DND-41 (cell line): ENCODE data around the gene PBX3.

Source experiments
- ATAC-seq: fragments of 200-7000 bp; cut with Tn5 transposase; 3 replicates; pipeline ENCODE4 v1.9.1; 2021; ENCODE audit warnings: low read depth; ENCODE audit not compliant: insufficient read depth
- DNase-seq: peaks from one replicate; pipeline ENCODE4 v3.0.0-alpha.2; 2020
- H2AFZ ChIP-seq: 2 replicates; pipeline ENCODE4 v1.6.0; 2012; ENCODE audit warnings: low read depth, low read length
- H3K27ac ChIP-seq: 2 replicates; pipeline ENCODE4 v1.5.1; 2012; ENCODE audit warnings: low read length, inconsistent platforms
- H3K27me3 ChIP-seq: fragments of 200-600 bp; sonication (generic); 2 replicates; pipeline ENCODE4 v1.6.0; 2012; ENCODE audit warnings: low read length, mild to moderate bottlenecking, inconsistent platforms; ENCODE audit not compliant: insufficient read depth, poor library complexity
- H3K36me3 ChIP-seq: 2 replicates; pipeline ENCODE4 v1.5.1; 2012; ENCODE audit warnings: low read length, inconsistent platforms; ENCODE audit not compliant: insufficient read depth
- H3K4me1 ChIP-seq: 2 replicates; pipeline ENCODE4 v1.5.1; 2012; ENCODE audit warnings: mild to moderate bottlenecking, low read length; ENCODE audit not compliant: insufficient read depth
- H3K4me2 ChIP-seq: 2 replicates; pipeline ENCODE4 v1.6.0; 2012; ENCODE audit warnings: mild to moderate bottlenecking, moderate library complexity, low read length, inconsistent platforms; ENCODE audit not compliant: insufficient read depth
- H3K4me3 ChIP-seq, 2 experiments: fragments of 200-600 bp in 1 of 2; shearing (Covaris generic) in 1 of 2; 2 replicates each; pipeline ENCODE4 v1.5.1; 2012 to 2016; ENCODE audit warnings: inconsistent platforms in 2 of 2, low read length in 2 of 2, mild to moderate bottlenecking in 2 of 2, low read depth in 1 of 2, moderate library complexity in 1 of 2
- H3K79me2 ChIP-seq: 2 replicates; pipeline ENCODE4 v1.6.0; 2012; ENCODE audit warnings: low read length, inconsistent platforms; ENCODE audit not compliant: insufficient read depth
- H3K9ac ChIP-seq: 2 replicates; pipeline ENCODE4 v1.6.0; 2012; ENCODE audit warnings: low read depth, mild to moderate bottlenecking, inconsistent platforms, low read length, moderate library complexity
- H3K9me3 ChIP-seq: 2 replicates; pipeline ENCODE4 v1.5.1; 2012; ENCODE audit warnings: low read length, moderate library complexity, mild to moderate bottlenecking, inconsistent platforms; ENCODE audit not compliant: insufficient read depth, severe bottlenecking
- H4K20me1 ChIP-seq: 2 replicates; pipeline ENCODE4 v1.6.0; 2012; ENCODE audit warnings: low read length; ENCODE audit not compliant: insufficient read depth
- CTCF ChIP-seq: IDR thresholded peaks from 2 replicates; pipeline ENCODE4 v1.5.1; 2012; ENCODE audit warnings: borderline replicate concordance, low read length, moderate library complexity, mild to moderate bottlenecking; ENCODE audit not compliant: poor library complexity, severe bottlenecking; ENCODE audit errors: extremely low read depth
- EZH2 ChIP-seq: IDR thresholded peaks from 3 replicates; pipeline ENCODE4 v1.6.1; 2012; ENCODE audit warnings: borderline replicate concordance, low read depth, mild to moderate bottlenecking, moderate library complexity, low read length, inconsistent platforms; ENCODE audit not compliant: severe bottlenecking

PBX3 gene

GRCh38 chr9:125996791-125997190, 249.6 kb downstream of the PBX3 start:
- H3K36me3 ChIP-seq = no peaks in the 10 kb centered on the region
- H3K9ac ChIP-seq = no peak overlapping the region
- H2AFZ ChIP-seq = no peak overlapping the region
- no peaks in the 10 kb centered on the region for H3K79me2 ChIP-seq
- H3K4me1 ChIP-seq = no peaks in the 10 kb centered on the region
- DNase-seq (no peak), ATAC-seq (no peak)
- H3K4me3 ChIP-seq = no peak overlapping the region
- TF ChIP-seq EZH2 (no peak), CTCF (no peak)
- no peaks in the 10 kb centered on the region for H4K20me1 ChIP-seq
- H3K4me2 ChIP-seq = no peak overlapping the region
- H3K27ac ChIP-seq = no peak overlapping the region
- no peaks in the 10 kb centered on the region for H3K9me3 ChIP-seq
- H3K27me3 ChIP-seq = no peaks in the 10 kb centered on the region

GRCh38 chr9:125997196-125997823, 250.1 kb downstream of the PBX3 start:
- Histone ChIP-seq H3K4me3 (no peak overlapping the region), H3K79me2 (no peaks in the 10 kb centered on the region)
- no peak for DNase-seq

DNA sequence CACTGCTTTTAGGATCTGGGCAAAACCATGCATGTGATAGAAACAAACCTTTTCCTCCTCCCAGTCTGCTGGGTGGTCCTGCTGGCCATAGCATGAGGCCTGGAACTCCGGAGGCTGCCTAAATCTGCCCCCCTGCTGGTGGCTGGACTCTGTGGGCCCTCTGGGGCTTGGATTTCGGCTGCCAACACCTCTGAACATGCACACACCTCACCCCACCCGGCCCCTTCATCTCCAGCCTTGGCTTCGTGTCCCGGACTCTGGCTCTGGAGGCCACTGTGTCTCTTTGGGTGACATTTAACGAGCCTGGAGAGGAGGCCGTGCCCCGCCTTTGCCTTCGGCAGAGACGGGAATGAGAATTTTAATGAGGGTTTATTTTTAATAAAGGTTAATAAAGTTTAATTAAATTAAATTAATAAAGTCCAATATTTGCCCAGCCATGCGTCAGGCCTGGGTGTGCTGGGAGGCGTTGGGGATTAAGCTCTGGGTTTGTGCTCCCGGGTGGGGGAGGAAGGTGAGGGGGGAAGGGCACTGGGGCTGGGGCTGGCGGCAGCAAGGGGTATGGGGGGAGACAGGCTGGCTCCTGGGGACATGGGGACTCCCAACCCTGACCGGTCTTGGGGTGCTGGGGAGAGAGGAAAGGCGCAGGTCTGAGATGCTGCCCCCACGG, 251.8 kb downstream of the PBX3 start:
- H3K4me2 ChIP-seq = no peak overlapping the region
- no peak overlapping the region for H2AFZ ChIP-seq
- no peaks in the 10 kb centered on the region for H3K36me3 ChIP-seq
- no peak for TF ChIP-seq EZH2
- TF ChIP-seq CTCF = no peak
- H3K4me1 ChIP-seq = no peaks in the 10 kb centered on the region
- H3K4me3 ChIP-seq = no peak overlapping the region
- no peaks in the 10 kb centered on the region for H3K79me2 ChIP-seq
- ATAC-seq = no peak
- no peaks in the 10 kb centered on the region for H3K9me3 ChIP-seq
- no peaks in the 10 kb centered on the region; the same call in 1 of the 2 replicates for H4K20me1 ChIP-seq
- H3K27ac ChIP-seq = no peak overlapping the region
- no peak for DNase-seq
- no peaks in the 10 kb centered on the region for H3K27me3 ChIP-seq
- H3K9ac ChIP-seq = no peak overlapping the region

More at GRCh38 chr9:125997196-125997823, 250.1 kb downstream of the PBX3 start:
- Histone ChIP-seq H3K4me2 (no peak overlapping the region), H3K9ac (no peak overlapping the region), H2AFZ (no peak overlapping the region), H3K4me1 (no peaks in the 10 kb centered on the region), H3K27ac (no peak overlapping the region), H4K20me1 (no peaks in the 10 kb centered on the region), H3K27me3 (no peaks in the 10 kb centered on the region), H3K9me3 (no peaks in the 10 kb centered on the region), H3K36me3 (no peaks in the 10 kb centered on the region)
- TF ChIP-seq CTCF (no peak), EZH2 (no peak)
- no peak for ATAC-seq
